Naive thymus-derived CD4-positive, alpha-beta T cell (primary cell): ENCODE measurements around the gene PDCL2. TPM values are rescaled to one million over a fixed set of nuclear protein-coding genes. Genes with fewer than 3 reads are reported as not detected.

Experiments
- ATAC-seq: fragments of 150-1000 bp; cut with Tn5 transposase; 2 replicates; pipeline ENCODE4 v1.10.0; 2021; ENCODE audit warnings: mild to moderate bottlenecking, moderate library complexity
- CTCF ChIA-PET: fragments of 350-600 bp; sonication (Branson Sonifier 250); formaldehyde crosslinking; loops from one replicate; lab custom pipeline; 2021; ENCODE audit warnings: antibody characterized with exemption; lab: Charles Lee
- POLR2A ChIA-PET: fragments of 350-600 bp; sonication (Branson Sonifier 250); formaldehyde crosslinking; loops from one replicate; lab custom pipeline; 2021; ENCODE audit warnings: antibody characterized with exemption, inconsistent platforms; lab: Charles Lee
- DNase-seq, 9 donors: peaks; one replicate each; pipeline versions ENCODE4 v3.0.0 to v3.0.0-alpha.2; 2020 to 2022; ENCODE audit warnings: mixed read lengths in 1 of 9
- H3K27ac ChIP-seq: one replicate; pipeline ENCODE4 v1.7.0; 2013; ENCODE audit warnings: mild to moderate bottlenecking, low read depth, low read length, moderate library complexity
- H3K27me3 ChIP-seq, 2 donors: one replicate each; pipeline ENCODE4 v1.7.0; 2013; ENCODE audit warnings: low read length in 2 of 2, mild to moderate bottlenecking in 2 of 2, moderate library complexity in 2 of 2; ENCODE audit not compliant: control insufficient read depth in 2 of 2, insufficient read depth in 2 of 2
- H3K36me3 ChIP-seq, 3 experiments: 1 replicate in 2 of 3; 2 replicates in 1 of 3; pipeline ENCODE4 v1.7.0; 2013; ENCODE audit warnings: low read length in 3 of 3, mild to moderate bottlenecking in 3 of 3, moderate library complexity in 1 of 3; ENCODE audit not compliant: insufficient read depth in 3 of 3, control insufficient read depth in 2 of 3
- H3K4me1 ChIP-seq, 2 donors: one replicate each; pipeline ENCODE4 v1.7.0; 2013; ENCODE audit warnings: low read length in 2 of 2, mild to moderate bottlenecking in 2 of 2, moderate library complexity in 1 of 2; ENCODE audit not compliant: control insufficient read depth in 2 of 2, insufficient read depth in 2 of 2
- H3K4me3 ChIP-seq: 2 replicates; pipeline ENCODE4 v1.7.0; 2013; ENCODE audit warnings: mild to moderate bottlenecking, low read length
- H3K9me3 ChIP-seq, 3 experiments: 1 replicate in 2 of 3; 2 replicates in 1 of 3; pipeline ENCODE4 v1.7.0; 2013; ENCODE audit warnings: low read length in 3 of 3; ENCODE audit not compliant: control insufficient read depth in 2 of 3
- H3K27ac Mint-ChIP-seq, 9 donors: one replicate each; pipeline ENCODE4 v1.8.0; 2020 to 2022; ENCODE audit warnings: mixed read lengths in 9 of 9, mild to moderate bottlenecking in 8 of 9, moderate library complexity in 5 of 9, inconsistent platforms in 2 of 9
- H3K27me3 Mint-ChIP-seq, 5 donors: one replicate each; pipeline ENCODE4 v1.8.0; 2021 to 2022; ENCODE audit warnings: mixed read lengths in 5 of 5, mild to moderate bottlenecking in 1 of 5
- H3K36me3 Mint-ChIP-seq, 5 donors: one replicate each; pipeline ENCODE4 v1.8.0; 2020 to 2022; ENCODE audit warnings: mixed read lengths in 5 of 5, mild to moderate bottlenecking in 3 of 5, inconsistent platforms in 1 of 5
- H3K4me1 Mint-ChIP-seq, 7 donors: one replicate each; pipeline ENCODE4 v1.8.0; 2020 to 2022; ENCODE audit warnings: mixed read lengths in 7 of 7, mild to moderate bottlenecking in 3 of 7, inconsistent platforms in 1 of 7
- H3K4me3 Mint-ChIP-seq, 10 donors: one replicate each; pipeline ENCODE4 v1.8.0; 2020 to 2022; ENCODE audit warnings: mild to moderate bottlenecking in 10 of 10, mixed read lengths in 10 of 10, moderate library complexity in 6 of 10, inconsistent platforms in 2 of 10
- H3K9me3 Mint-ChIP-seq, 11 donors: one replicate each; pipeline ENCODE4 v1.8.0; 2020 to 2022; ENCODE audit warnings: mixed read lengths in 11 of 11, mild to moderate bottlenecking in 4 of 11, inconsistent platforms in 1 of 11, moderate library complexity in 1 of 11
- intact Hi-C, 2 donors: fragments of 100-400 bp; cut with micrococcal nuclease; formaldehyde crosslinking; loops; one replicate each; pipeline ENCODE4 v1.15.1; 2023
- polyA plus RNA-seq, 2 donors: library from polyadenylated mRNA; unstranded; fragments of 300-500 nt; fragmentation: Illumina TruSeq; gene quantifications; one replicate each; pipeline ENCODE4 v1.2.3, GENCODE V29; 2021
- total RNA-seq, 6 experiments: library from RNA in 5 of 6; stranded (reverse) in 5 of 6; gene quantifications; 1 replicate in 5 of 6; 2 replicates in 1 of 6; pipeline ENCODE4 v1.2.3 and lab custom pipeline; 2021 to 2026

The PDCL2 gene
- total and polyA plus RNA-seq, 7 experiments from 2014 or later = not detected

- peak; percentile 43 to 69 (median 53) for DNase-seq
- Histone ChIP-seq H3K9me3 (no peaks in the 10 kb centered on the region), H3K27me3 (no peaks in the 10 kb centered on the region), H3K4me1 (peaks cover 5 to 8% of the 10 kb centered on the region in 2 donors), H3K4me3 (peak overlapping the region; percentile 68), H3K27ac (peak overlapping the region; percentile 84), H3K36me3 (peaks cover 0 to 10% (median 0%) of the 10 kb centered on the region in 3 experiments)
- Mint-ChIP-seq H3K4me1 (peaks cover 21 to 64% (median 48%) of the 10 kb centered on the region in 7 donors), H3K27ac (peak overlapping the region; percentile 74 to 92 (median 89)), H3K27me3 (peaks cover 0 to 27% (median 0%) of the 10 kb centered on the region in 5 donors), H3K9me3 (no peaks in the 10 kb centered on the region), H3K4me3 (peak overlapping the region; percentile 88 to 96 (median 94)), H3K36me3 (no peaks in the 10 kb centered on the region)
- CTCF ChIA-PET = interaction anchor here (0.5 to 1.4 kb wide), 4 partner anchors 78 to 196 kb away, joined by 3 to 5 read pairs (median 4); no protein-coding TSS in a partner anchor
- intact Hi-C loops = loop anchor here (1.0 to 10.0 kb wide), 20 partner anchors 8 to 1481 kb away; partner anchors contain the start of genes AASDH (in 2 of the 2), POLR2B (in 2 of the 2), SRD5A3 (in 2 of the 2) and TMEM165 (in 2 of the 2)
- POLR2A ChIA-PET = interaction anchor here (0.8 to 2.0 kb wide), 12 partner anchors 8 to 890 kb away, joined by 3 to 14 read pairs (median 4); partner anchors contain the start of genes AASDH, PAICS, PPAT and SRD5A3
- peak; percentile 67 for ATAC-seq
Observed at GRCh38 chr4:55545641-55546505, 46.2 kb downstream of the PDCL2 start.

- Histone ChIP-seq H3K27me3 (no peaks in the 10 kb centered on the region), H3K36me3 (peaks cover 0 to 10% (median 0%) of the 10 kb centered on the region in 3 experiments), H3K27ac (peak overlapping the region; percentile 84), H3K9me3 (no peaks in the 10 kb centered on the region), H3K4me1 (peaks cover 5 to 8% of the 10 kb centered on the region in 2 donors), H3K4me3 (peak overlapping the region; percentile 68)
- Mint-ChIP-seq H3K27me3 (peaks cover 0 to 24% (median 0%) of the 10 kb centered on the region in 5 donors), H3K4me1 (peaks cover 21 to 65% (median 48%) of the 10 kb centered on the region in 7 donors), H3K4me3 (peak overlapping the region; percentile 88 to 96 (median 94)), H3K36me3 (peaks cover 0 to 2% (median 0%) of the 10 kb centered on the region in 5 donors), H3K27ac (peak overlapping the region in 8 of 9 donors; percentile 74 to 92 (median 90)), H3K9me3 (no peaks in the 10 kb centered on the region)
- ATAC-seq (no peak), DNase-seq (peak in 1 of 9 donors; percentile 17)
- ChIA-PET POLR2A (interaction anchor here (0.6 to 2.0 kb wide), 11 partner anchors 9 to 890 kb away, joined by 3 to 14 read pairs (median 4); partner anchors contain the start of genes PAICS, PPAT, SRD5A3 and TMEM165), CTCF (interaction anchor here (1.4 kb wide), 1 partner anchor 96 kb away, joined by 4 read pairs; no protein-coding TSS in a partner anchor)
- intact Hi-C loops = loop anchor here (1.0 to 10.0 kb wide), 10 partner anchors 53 to 1480 kb away; partner anchors contain the start of genes AASDH (in 1 of the 2), CHIC2 (in 1 of the 2), NOA1 (in 1 of the 2) and PAICS (in 1 of the 2)
Observed at GRCh38 chr4:55545151-55545550, 46.9 kb downstream of the PDCL2 start.

- no peaks in the 10 kb centered on the region for H3K9me3 Mint-ChIP-seq
- no peak for ATAC-seq
- H3K9me3 ChIP-seq = no peaks in the 10 kb centered on the region
- no peak for DNase-seq
- H3K36me3 Mint-ChIP-seq = peaks cover 0 to 2% (median 0%) of the 10 kb centered on the region in 5 donors
- H3K4me3 ChIP-seq = no peak overlapping the region
- peaks cover 24 to 69% (median 49%) of the 10 kb centered on the region in 7 donors for H3K4me1 Mint-ChIP-seq
- no peaks in the 10 kb centered on the region for H3K27me3 ChIP-seq
- CTCF ChIA-PET = no interaction called here
- peaks cover 0 to 14% (median 0%) of the 10 kb centered on the region in 5 donors for H3K27me3 Mint-ChIP-seq
- POLR2A ChIA-PET = no interaction called here
- intact Hi-C loops = loop anchor here (2.0 to 10.0 kb wide), 5 partner anchors 599 to 1479 kb away; partner anchors contain the start of genes AASDH (in 1 of the 2), CHIC2 (in 1 of the 2) and REST (in 1 of the 2)
- H3K36me3 ChIP-seq = peaks cover 0 to 10% (median 0%) of the 10 kb centered on the region in 3 experiments
- peak overlapping the region in 8 of 9 donors; percentile 60 to 91 (median 89) for H3K27ac Mint-ChIP-seq
- peak overlapping the region in 3 of 10 donors; percentile 0 to 96 (median 95) for H3K4me3 Mint-ChIP-seq
- no peak overlapping the region for H3K27ac ChIP-seq
- peaks cover 5 to 13% of the 10 kb centered on the region in 2 donors for H3K4me1 ChIP-seq
Observed at GRCh38 chr4:55543858-55544257, 48.2 kb downstream of the PDCL2 start.

GRCh38 chr4:55540271-55540670, 51.8 kb downstream of the PDCL2 start:
- Histone ChIP-seq H3K4me3 (no peak overlapping the region), H3K9me3 (no peaks in the 10 kb centered on the region), H3K27ac (no peak overlapping the region), H3K36me3 (no peaks in the 10 kb centered on the region), H3K4me1 (peaks cover 10 to 14% of the 10 kb centered on the region in 2 donors), H3K27me3 (no peaks in the 10 kb centered on the region)
- Mint-ChIP-seq H3K36me3 (peaks cover 0 to 7% (median 0%) of the 10 kb centered on the region in 5 donors), H3K4me3 (no peak overlapping the region), H3K4me1 (peaks cover 33 to 74% (median 49%) of the 10 kb centered on the region in 7 donors), H3K27ac (peak overlapping the region in 4 of 9 donors; percentile 48 to 66 (median 56)), H3K9me3 (peaks cover 0 to 4% (median 0%) of the 10 kb centered on the region in 11 donors), H3K27me3 (no peaks in the 10 kb centered on the region)
- intact Hi-C loops = loop anchor here (10.0 kb wide), 4 partner anchors 595 to 1475 kb away; partner anchors contain the start of genes CHIC2 (in 1 of the 2) and REST (in 1 of the 2)
- ATAC-seq = no peak
- no peak for DNase-seq
- POLR2A ChIA-PET = no interaction called here
- CTCF ChIA-PET = no interaction called here

- DNase-seq (no peak), ATAC-seq (no peak)
- no peak overlapping the region for H3K4me3 ChIP-seq
- H3K9me3 Mint-ChIP-seq = peaks cover 0 to 4% (median 0%) of the 10 kb centered on the region in 11 donors
- H3K27ac ChIP-seq = no peak overlapping the region
- H3K36me3 ChIP-seq = no peaks in the 10 kb centered on the region
- no peaks in the 10 kb centered on the region for H3K9me3 ChIP-seq
- peaks cover 10 to 14% of the 10 kb centered on the region in 2 donors for H3K4me1 ChIP-seq
- H3K36me3 Mint-ChIP-seq = peaks cover 0 to 7% (median 0%) of the 10 kb centered on the region in 5 donors
- no peak overlapping the region for H3K4me3 Mint-ChIP-seq
- no peaks in the 10 kb centered on the region for H3K27me3 ChIP-seq
- no peak overlapping the region for H3K27ac Mint-ChIP-seq
- CTCF ChIA-PET = no interaction called here
- intact Hi-C loops = loop anchor here (10.0 kb wide), 4 partner anchors 595 to 1475 kb away; partner anchors contain the start of genes CHIC2 (in 1 of the 2) and REST (in 1 of the 2)
- H3K4me1 Mint-ChIP-seq = peaks cover 30 to 68% (median 43%) of the 10 kb centered on the region in 7 donors
- no peaks in the 10 kb centered on the region for H3K27me3 Mint-ChIP-seq
- POLR2A ChIA-PET = no interaction called here
Observed at GRCh38 chr4:55539658-55540057, 52.4 kb downstream of the PDCL2 start.

- H3K4me1 Mint-ChIP-seq = peaks cover 21 to 57% (median 34%) of the 10 kb centered on the region in 7 donors
- H3K4me1 ChIP-seq = peaks cover 10 to 14% of the 10 kb centered on the region in 2 donors
- H3K27me3 Mint-ChIP-seq = no peaks in the 10 kb centered on the region
- intact Hi-C loops = loop anchor here in 1 of 2 donors (1.0 kb wide), 1 partner anchor 8 kb away; the partner anchor contains the start of gene CLOCK
- H3K36me3 ChIP-seq = no peaks in the 10 kb centered on the region
- peaks cover 0 to 10% (median 4%) of the 10 kb centered on the region in 11 donors for H3K9me3 Mint-ChIP-seq
- H3K27ac ChIP-seq = no peak overlapping the region
- POLR2A ChIA-PET = interaction anchor here (0.8 kb wide), 1 partner anchor 125 kb away, joined by 3 read pairs; no protein-coding TSS in a partner anchor
- H3K4me3 ChIP-seq = no peak overlapping the region
- H3K9me3 ChIP-seq = no peaks in the 10 kb centered on the region
- H3K27ac Mint-ChIP-seq = peak overlapping the region in 5 of 9 donors; percentile 6 to 70 (median 8)
- H3K27me3 ChIP-seq = no peaks in the 10 kb centered on the region
- H3K4me3 Mint-ChIP-seq = peak overlapping the region in 7 of 10 donors; percentile 14 to 56 (median 16)
- CTCF ChIA-PET = no interaction called here
- peaks cover 0 to 13% (median 8%) of the 10 kb centered on the region in 5 donors for H3K36me3 Mint-ChIP-seq
- ATAC-seq (no peak), DNase-seq (peak in 4 of 9 donors; percentile 4 to 30 (median 16))
Observed at GRCh38 chr4:55538531-55538930, 53.5 kb downstream of the PDCL2 start.
